ENCODE measurements around the gene RAB30.
"Not testable (repeated sequence)": the region's sequence is repeated elsewhere in the genome, so short reads cannot be mapped to it uniquely, and the experiment has no call there.

The RAB30 gene

DNA sequence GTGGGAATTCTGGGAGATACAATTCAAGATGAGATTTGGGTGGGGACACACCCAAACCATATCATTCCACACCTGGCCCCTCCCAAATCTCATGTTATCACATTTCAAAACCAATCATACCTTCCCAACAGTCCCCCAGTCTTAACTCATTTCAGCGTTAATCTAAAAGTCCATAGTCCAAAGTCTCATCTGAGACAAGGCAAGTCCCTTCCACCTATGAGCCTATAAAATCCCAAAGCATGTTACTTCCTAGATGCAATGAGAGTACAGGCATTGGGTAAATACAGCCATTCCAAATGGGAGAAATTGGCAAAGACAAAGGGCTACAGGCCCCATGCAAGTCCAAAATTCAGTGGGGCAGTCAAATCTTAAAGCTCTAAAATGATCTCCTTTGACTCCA is 128.3 kb downstream of the RAB30 start:
- DNase-seq (ENCODE audit: low spot score), result not testable (repeated sequence)

DNA sequence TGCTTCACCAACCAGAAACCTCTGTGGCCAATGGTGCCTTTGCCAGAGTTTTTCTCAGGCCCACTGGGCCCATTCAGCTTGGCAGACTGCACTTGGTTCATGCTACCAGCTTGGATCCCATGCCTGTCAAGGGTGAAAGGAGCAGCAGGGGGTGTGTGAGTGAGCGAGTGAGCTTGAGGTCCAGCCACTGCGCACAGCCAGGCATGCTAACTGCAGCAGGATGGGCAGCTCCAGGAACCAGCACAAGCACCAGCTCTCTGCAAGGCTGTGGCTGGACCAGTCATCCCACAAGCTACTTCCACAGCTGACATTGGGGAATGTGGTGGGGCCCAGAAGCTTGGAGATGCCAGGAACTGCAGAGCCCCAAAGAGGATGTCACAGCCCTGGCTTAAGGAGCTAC is 129.3 kb downstream of the RAB30 start:
- no peak for DNase-seq (ENCODE audit: low spot score)

DNA sequence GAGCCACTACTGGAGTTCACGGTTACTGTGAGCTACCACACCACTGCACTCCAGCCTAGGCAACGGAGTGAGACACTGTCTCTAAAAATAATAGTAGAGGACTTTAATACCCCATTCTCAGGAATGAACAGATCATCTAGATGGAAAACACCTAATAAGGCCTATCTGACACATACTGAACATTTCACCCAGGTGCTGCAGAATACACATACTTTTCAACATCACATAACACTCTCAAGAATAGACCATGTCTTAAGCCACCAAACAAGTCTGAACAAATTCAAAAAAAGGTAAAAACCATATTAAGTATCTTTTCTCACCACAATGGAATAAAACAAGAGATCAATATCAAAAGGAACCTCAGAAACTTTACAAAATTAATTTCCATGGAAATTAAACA is 132.2 kb downstream of the RAB30 start:
- no peak for DNase-seq (ENCODE audit: low spot score)

DNA sequence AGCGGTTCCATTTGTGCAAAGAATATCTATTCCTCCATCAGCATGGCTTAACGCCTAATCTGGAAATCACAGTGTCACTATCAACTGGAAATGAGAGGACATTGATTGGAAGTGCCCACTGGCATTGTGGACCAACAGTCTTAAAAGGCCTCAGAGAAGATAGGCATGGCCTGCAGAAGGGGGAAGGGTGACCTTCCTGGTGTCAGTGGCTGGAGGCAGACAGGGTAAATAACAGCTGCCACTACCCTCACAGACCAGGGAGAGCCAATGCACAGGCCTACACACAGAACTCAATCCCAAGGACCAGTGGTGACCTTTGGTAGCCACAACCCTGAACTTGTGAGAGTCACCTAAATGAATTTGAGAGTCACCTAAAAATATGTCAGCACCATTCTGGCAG is 134.1 kb downstream of the RAB30 start:
- no peak for DNase-seq (ENCODE audit: low spot score)

DNA sequence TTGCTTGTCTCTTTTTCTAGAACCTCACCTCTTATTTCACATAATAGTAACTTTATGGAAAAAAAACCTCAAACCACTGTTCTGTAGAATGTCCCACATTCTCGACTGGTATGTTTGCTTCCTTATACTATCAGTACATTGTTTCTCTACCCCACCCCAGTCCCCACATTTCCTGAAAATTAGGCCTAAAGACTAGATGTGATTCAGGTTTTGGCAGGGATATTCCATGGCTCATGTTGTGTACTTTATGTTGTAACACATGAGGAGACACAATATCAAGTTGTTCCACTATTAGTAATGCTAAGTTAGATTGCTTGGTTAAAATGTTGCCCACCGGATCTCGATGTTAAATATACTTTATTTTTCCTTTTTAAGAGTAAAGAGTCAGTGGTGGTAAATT is 135.4 kb downstream of the RAB30 start:
- no peak for DNase-seq (ENCODE audit: low spot score)

DNA sequence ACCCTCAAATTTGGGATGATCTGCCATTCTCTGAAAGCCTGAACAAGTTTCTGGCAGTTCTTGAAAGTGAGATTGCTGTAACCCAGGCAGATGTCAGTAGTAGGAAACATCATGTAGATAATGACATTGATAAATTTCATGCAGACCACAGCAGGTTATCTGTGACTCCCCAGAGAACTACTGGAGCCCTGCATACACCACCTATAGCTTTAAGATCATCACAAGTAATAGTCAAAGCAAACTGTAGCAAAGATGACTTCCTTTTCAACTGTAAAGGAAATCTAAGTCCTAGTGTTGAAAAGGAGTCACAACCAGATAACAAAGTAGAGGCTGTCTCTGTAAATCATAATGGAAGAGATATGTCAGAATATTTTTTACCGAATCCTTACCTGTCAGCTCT is 139.1 kb downstream of the RAB30 start:
- no peak for DNase-seq (ENCODE audit: low spot score)

DNA sequence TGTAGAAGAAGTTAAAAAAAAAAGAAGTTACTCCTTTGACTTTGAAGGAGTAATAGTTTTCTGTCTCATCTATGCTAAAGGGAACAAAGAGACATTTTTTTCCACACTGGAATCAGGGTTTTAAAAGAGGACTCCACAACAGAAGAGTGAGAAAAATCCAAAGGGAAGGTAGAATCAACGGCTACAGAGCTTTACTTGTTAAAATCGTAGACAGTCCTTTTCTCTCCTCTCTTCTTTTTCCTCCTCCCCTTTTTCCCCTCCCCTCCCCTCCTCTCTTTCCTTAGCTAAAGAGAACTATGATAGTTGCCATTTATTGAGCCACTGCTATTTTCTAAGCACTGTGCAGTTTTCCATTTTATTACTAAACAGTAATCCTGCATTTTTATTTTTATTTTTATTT is 141.0 kb downstream of the RAB30 start:
- DNase-seq (ENCODE audit: low spot score), result no peak

DNA sequence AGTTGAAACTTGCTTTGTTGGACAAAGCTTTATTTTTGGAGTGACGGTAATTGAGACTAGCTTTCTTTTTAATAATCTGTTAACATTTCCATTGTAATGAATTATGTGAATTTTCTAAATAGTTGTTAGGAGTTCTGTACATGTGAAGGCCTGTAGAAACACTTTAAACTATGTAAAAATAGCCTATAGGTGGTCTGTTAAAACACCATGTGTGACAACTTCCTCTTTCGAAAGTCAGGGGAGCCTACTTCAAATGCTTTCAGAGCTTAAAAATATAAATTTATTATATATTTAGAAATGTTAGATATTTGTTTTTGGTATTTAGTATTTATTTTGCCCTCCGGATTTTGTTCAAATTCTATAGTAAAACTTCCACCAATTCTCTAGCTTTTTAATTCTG is 141.5 kb downstream of the RAB30 start:
- no peak for DNase-seq (ENCODE audit: low spot score)

DNA sequence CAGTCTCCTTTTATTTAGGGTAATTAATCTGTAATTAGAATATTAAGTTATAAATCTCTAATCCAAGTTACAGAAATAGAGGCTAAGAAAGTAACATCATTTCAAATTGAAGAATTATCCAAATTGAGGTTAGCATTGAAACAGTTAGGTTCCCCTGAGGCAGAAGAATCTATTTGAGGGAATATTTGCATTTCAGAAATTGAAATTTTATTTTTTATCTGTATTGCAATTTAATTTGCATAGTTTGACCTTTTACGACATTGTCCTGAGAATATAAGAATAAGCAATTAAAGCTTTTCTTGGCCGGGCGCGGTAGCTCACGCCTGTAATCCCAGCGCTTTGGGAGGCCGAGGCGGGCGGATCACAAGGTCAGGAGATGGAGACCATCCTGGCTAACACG is 142.6 kb downstream of the RAB30 start:
- no peak for DNase-seq (ENCODE audit: low spot score)

DNA sequence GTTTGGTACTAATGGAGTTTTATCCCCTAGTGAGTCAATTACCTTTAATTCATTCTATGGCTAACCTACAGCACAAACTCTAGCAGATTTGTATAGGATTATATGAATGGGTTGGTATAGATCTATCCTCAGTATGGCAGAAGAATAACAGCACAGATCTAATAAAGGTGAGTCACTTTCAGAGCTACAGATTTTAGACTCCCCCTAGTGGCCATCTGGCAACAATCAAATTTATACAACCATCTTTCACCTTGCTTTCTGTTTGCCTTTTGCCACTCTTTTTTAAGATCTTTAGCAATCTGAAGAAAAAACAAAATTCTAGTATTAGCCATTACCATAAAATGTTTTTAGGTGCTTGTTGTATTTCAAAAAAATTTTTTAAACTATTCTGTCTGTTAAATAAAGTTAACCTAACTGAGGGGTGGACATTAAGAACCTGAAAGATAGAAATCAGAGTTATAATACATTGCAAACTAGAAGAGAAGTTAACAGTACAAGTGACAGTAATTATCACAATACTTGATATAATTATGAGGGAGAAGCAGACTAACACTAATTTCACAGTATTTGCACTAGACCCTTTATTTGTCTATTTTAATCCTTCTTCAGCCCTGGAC is 144.3 kb downstream of the RAB30 start:
- peak; percentile 59 for DNase-seq (ENCODE audit: low spot score)

DNA sequence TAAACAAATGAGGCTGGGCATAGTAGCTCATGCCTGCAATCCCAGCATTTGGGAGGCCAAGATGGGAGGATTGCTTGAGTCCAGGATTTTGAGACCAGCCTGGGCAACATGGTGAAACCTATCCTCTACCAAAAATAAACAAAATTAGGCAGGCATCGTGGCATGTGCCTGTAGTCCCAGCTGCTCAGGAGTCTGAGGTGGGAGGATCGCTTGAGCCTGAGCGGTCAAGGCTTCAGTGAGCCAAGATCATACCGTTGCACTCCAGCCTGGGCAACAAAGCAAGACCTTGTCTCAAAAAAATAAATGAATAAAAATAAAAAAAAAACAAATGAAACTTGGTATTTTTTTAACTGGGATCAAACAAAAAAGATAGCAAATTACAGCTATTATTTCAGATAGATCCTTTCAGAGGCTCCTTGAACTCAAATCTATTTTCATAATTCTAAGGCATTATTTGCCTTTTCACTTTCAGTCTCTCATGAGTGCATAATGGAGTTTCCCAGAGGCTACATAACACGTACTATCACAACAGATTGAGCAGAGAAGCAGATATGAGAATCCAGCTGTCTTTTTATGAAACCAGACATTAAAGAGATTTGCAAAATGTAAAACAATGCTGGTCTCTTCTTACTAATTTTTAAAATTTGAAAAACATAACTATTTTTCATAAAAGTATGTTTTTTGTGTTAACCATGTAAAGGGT is 147.0 kb downstream of the RAB30 start:
- no peak for DNase-seq (ENCODE audit: low spot score)
